22Rv1 (cell line): ENCODE data around the gene LCN15.

Source experiments
- CTCF ChIP-seq: fragments of 450-650 bp; IDR thresholded peaks from 2 replicates; pipeline ENCODE4 v1.5.1; 2017; ENCODE audit warnings: mild to moderate bottlenecking
- ZFX ChIP-seq: fragments of 450-650 bp; IDR thresholded peaks from 2 replicates; pipeline ENCODE4 v1.6.1; 2017; ENCODE audit warnings: antibody characterized with exemption, borderline replicate concordance

- TF ChIP-seq CTCF (no peak), ZFX (no peak)
Measured at GRCh38 chr9:136792321-136793085, 28.2 kb upstream of the LCN15 start.
